ENCODE data around the gene CSAG2. TPM values are rescaled to one million over a fixed set of nuclear protein-coding genes. Genes with fewer than 3 reads are reported as not detected.
"Not testable (repeated sequence)": the region's sequence is repeated elsewhere in the genome, so short reads cannot be mapped to it uniquely, and the experiment has no call there.

CSAG2 gene
- total and polyA plus RNA-seq, 2 experiments from 2014 or later, result not detected

- H3K9me3 Mint-ChIP-seq; H3K9me2 ChIP-seq (ENCODE audit: insufficient read depth); H3K4me3 Mint-ChIP-seq; ATAC-seq; H2AFZ ChIP-seq; H3K4me3 ChIP-seq; H3K79me2 ChIP-seq (replicated peaks; ENCODE audit: insufficient read depth); DNase-seq (ENCODE audit: low spot score); H3K27ac Mint-ChIP-seq; H4K20me1 ChIP-seq (replicated peaks; ENCODE audit: insufficient read depth); H3K27ac ChIP-seq (ENCODE audit: low read depth); H3K36me3 ChIP-seq (ENCODE audit: insufficient read depth); H3K4me2 ChIP-seq; H3K36me3 Mint-ChIP-seq (ENCODE audit: low read depth); H3K27me3 ChIP-seq (ENCODE audit: insufficient read depth); H3F3A ChIP-seq (replicated peaks; ENCODE audit: low read depth); H3K4me1 Mint-ChIP-seq; H3K4me1 ChIP-seq (ENCODE audit: insufficient read depth); H3K27me3 Mint-ChIP-seq (ENCODE audit: insufficient read depth, low read depth, poor library complexity): not testable (repeated sequence)
Observed at GRCh38 chrX:152674652-152675051, 34.4 kb downstream of the CSAG2 start.

GRCh38 chrX:152674135-152674534 lies 34.9 kb downstream of the CSAG2 start:
- H3K27me3 Mint-ChIP-seq (ENCODE audit: insufficient read depth, low read depth, poor library complexity), result no peaks in the 10 kb centered on the region
- Histone ChIP-seq H3K36me3 (ENCODE audit: insufficient read depth) (no peaks in the 10 kb centered on the region), H3K79me2 (replicated peaks; ENCODE audit: insufficient read depth) (no peaks in the 10 kb centered on the region), H4K20me1 (replicated peaks; ENCODE audit: insufficient read depth) (no peaks in the 10 kb centered on the region), H3F3A (replicated peaks; ENCODE audit: low read depth) (no peaks in the 10 kb centered on the region), H3K4me2 (no peak overlapping the region), H3K9me2 (ENCODE audit: insufficient read depth) (no peaks in the 10 kb centered on the region), H3K27ac (ENCODE audit: low read depth) (no peak overlapping the region), H3K4me1 (ENCODE audit: insufficient read depth) (no peaks in the 10 kb centered on the region), H3K27me3 (ENCODE audit: insufficient read depth) (no peaks in the 10 kb centered on the region), H3K4me3 (no peak overlapping the region), H2AFZ (no peak overlapping the region)
- ATAC-seq (no peak), DNase-seq (ENCODE audit: low spot score) (no peak)
- no peak overlapping the region for H3K4me3 Mint-ChIP-seq
- H3K36me3 Mint-ChIP-seq (ENCODE audit: low read depth), result no peaks in the 10 kb centered on the region
- TF ChIP-seq CTCF (conservative IDR thresholded peaks at IDR 0.05; ENCODE audit: low read depth in 2 of 2), result no peak
- TF ChIP-seq EZH2phosphoT487 (IDR thresholded peaks at IDR 0.05; ENCODE audit: unreplicated experiment), result no peak
- no peak for TF ChIP-seq POLR2AphosphoS5 (IDR thresholded peaks at IDR 0.05; ENCODE audit: low read depth)
- TF ChIP-seq ETS1 (IDR thresholded peaks at IDR 0.05), result no peak
- no peak for TF ChIP-seq ZNF462 (CRISPR knock-in tag; IDR thresholded peaks at IDR 0.05)
- TF ChIP-seq ZNF331 (CRISPR knock-in tag; IDR thresholded peaks at IDR 0.05; ENCODE audit: low read depth), result no peak
- no peak for TF ChIP-seq CREB1 (CRISPR knock-in tag; IDR thresholded peaks at IDR 0.05; ENCODE audit: low read depth)
- no peak for TF ChIP-seq ZNF114 (CRISPR knock-in tag; IDR thresholded peaks at IDR 0.05)
- no peaks in the 10 kb centered on the region for H3K4me1 Mint-ChIP-seq
- H3K9me3 Mint-ChIP-seq, result no peaks in the 10 kb centered on the region
- no peak overlapping the region for H3K27ac Mint-ChIP-seq
